GM18511 (cell line): Measurements from ENCODE around the gene CACNA1D.

ENCODE experiments used
- ATAC-seq: cut with Tn5 transposase; IDR thresholded peaks from one replicate; pipeline ENCODE4 v1.9.1; 2021; ENCODE audit warnings: mild to moderate bottlenecking, moderate library complexity; ENCODE audit not compliant: unreplicated experiment

Gene CACNA1D

GRCh38 chr3:53677413-53677812 is 183.0 kb downstream of the CACNA1D start:
- no peak for ATAC-seq

DNA sequence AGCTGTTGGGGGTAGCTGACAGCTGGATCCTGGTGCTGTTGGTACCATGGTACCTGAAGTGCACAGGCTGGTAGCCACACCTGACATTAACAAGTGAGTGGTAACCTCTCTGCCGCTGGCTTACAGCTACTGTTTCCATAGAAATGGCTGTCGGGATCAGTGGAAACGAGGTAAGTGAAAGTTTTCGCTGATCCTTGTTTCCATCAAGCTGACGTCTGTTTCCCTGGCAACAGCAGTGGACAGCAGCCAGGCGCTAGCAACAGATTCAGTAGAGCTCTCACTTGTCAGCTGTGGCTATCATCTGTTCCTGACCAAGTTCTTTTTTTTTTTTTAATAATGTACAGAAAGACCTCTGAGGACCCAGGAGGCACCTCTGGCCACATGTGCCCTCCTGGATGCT is 185.6 kb downstream of the CACNA1D start:
- ATAC-seq = no peak

- ATAC-seq = no peak
Measured at GRCh38 chr3:53682807-53683206, 188.4 kb downstream of the CACNA1D start.

- ATAC-seq = no peak
Measured at GRCh38 chr3:53688066-53688465, 193.7 kb downstream of the CACNA1D start.

- ATAC-seq = no peak
Measured at GRCh38 chr3:53688989-53689388, 194.6 kb downstream of the CACNA1D start.

DNA sequence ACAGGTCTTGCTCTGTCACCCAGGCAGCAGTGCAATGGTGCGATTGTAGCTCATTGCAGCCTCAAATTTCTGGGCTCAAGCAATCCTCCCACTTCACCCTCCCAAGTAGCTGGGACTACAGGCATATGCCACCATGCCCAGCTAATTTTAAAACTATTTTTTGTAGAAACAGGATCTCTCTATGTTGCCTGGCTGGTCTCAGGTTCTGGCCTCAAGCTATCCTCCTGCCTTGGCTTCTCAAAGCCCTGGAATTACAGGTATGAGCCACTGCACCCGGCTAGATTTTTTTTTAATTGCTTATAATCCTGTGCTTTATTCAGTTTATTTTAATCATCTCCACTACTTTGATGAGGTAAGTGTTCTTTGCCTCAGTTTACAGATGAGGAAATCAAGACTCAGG is 195.3 kb downstream of the CACNA1D start:
- no peak for ATAC-seq

DNA sequence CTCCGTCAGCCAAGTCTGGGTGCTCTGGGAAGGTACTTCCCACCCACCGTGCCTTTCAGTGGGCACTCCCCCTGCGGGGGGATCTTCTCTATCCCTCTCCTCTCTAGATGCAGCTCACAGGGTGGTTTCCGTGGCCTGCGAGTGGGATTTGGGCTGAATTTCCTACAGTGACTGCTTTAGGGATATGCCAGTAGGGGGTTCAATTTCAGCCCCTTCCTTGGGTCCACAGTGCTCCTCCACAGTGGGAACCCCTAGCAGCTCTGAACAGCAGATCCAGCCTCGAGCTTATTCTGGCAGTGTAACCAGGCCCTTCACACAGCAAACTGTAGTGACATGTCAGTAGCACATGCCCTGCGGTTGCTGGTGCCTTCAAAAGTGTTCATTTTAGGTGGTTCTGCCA is 196.1 kb downstream of the CACNA1D start:
- no peak for ATAC-seq

GRCh38 chr3:53691349-53691748 is 196.9 kb downstream of the CACNA1D start:
- no peak for ATAC-seq

- ATAC-seq = no peak
Measured at GRCh38 chr3:53691885-53692284, 197.5 kb downstream of the CACNA1D start.

DNA sequence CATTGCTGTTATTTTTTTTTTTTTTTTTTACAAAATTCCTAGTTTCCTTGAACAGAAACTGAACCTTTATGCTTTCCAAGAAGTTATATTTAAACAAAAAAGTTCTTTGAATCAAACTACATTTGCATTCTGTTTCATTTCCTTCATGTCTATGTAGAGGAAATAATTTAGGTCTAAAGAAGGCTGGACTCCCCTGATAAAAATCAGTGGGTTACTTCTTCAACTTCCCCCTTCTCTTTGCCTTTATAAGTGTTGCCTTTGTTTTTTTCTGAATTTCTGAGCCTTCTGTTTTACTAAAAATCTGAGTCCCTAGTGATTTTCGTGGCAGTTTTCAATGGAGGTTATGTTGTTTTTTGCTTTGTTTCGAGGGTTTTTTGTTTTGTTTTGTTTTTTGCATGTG is 199.0 kb downstream of the CACNA1D start:
- ATAC-seq = no peak

- ATAC-seq = no peak
Measured at GRCh38 chr3:53694046-53694445, 199.6 kb downstream of the CACNA1D start.

GRCh38 chr3:53694666-53695323 is 200.4 kb downstream of the CACNA1D start:
- ATAC-seq = no peak

DNA sequence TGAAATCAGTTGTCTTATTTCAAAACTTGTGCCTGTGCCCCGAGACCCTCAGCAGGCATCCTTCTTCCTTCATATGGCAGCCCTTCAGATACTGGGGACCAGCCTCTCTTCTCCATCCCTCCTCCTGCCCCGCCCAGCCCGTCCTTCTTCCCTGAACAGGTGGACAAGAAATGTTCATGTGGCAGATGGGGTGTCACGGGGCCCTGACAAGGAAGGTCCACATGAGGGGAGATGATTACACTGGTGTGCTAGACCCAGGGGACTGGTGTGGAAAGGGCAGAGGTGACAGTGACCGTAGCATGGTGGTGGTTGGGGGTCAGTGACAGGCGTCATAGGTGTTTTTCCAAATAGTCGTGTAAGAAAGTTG is 200.9 kb downstream of the CACNA1D start:
- ATAC-seq = no peak

- no peak for ATAC-seq
Measured at GRCh38 chr3:53696401-53697172, 202.2 kb downstream of the CACNA1D start.

GRCh38 chr3:53700441-53700840 is 206.0 kb downstream of the CACNA1D start:
- ATAC-seq = no peak

GRCh38 chr3:53702776-53703530 is 208.5 kb downstream of the CACNA1D start:
- ATAC-seq = no peak

GRCh38 chr3:53703630-53704362 is 209.4 kb downstream of the CACNA1D start:
- no peak for ATAC-seq

DNA sequence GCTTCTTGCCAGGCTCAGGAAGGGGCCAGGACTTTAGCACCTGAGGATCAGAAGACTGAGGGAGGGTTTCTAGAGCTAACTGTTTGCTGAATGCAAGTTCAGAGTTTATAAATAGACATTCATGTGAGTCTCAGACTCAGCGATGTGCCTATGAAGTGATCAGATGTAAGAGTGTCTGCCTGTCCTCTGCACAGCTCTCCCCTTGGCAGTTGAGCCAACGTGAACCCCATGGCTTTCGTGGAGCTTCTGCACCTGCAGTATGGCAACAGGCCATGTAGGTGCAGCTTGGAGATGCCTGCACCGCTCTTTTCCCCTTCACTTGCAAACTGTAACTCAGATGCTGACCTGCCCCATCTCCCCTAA is 209.9 kb downstream of the CACNA1D start:
- no peak for ATAC-seq

GRCh38 chr3:53705024-53705745 is 210.8 kb downstream of the CACNA1D start:
- no peak for ATAC-seq

DNA sequence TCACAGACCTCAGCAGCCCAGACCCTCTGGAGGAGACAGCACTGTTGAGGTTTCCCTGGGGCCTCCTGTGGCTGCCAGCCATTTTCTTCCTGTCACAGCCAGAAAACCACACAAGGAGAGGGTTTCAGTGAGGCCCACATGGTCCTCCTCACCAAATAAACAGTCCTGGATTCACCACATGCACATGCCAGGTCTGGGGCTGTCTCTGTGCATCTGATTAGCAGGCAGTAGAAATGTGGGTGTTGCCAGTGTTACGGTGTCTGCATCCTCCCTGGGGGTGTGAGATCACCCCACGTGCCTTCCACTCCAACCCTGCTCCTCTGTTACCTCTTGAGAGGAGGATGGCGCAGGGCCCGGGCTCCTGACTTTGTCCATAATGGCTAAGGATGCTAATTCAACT is 211.4 kb downstream of the CACNA1D start:
- no peak for ATAC-seq

DNA sequence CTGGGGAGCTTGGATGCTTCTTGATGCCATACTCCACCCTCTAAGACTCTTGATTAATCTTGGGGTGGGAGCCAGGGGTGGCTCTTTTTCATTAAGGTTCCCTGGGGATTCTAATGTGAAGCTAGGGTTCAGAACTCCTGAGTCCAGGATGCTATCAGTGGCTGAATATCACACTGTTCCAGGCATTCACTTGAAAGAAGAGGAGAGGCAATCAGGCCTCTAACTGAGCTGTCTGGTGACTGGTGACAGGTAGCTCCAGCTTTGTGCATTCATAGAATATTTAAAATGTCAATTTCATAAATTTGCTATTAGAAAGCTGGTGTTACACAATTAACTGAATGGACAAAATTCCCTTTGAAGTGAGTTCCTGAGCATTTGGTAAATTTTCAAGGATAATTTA is 212.8 kb downstream of the CACNA1D start:
- ATAC-seq = no peak
